ENCODE data around the gene DIPK2B.

Gene DIPK2B

GRCh38 chrX:45154462-45154861, 46.2 kb downstream of the DIPK2B start:
- DNase-seq = no peak

DNA sequence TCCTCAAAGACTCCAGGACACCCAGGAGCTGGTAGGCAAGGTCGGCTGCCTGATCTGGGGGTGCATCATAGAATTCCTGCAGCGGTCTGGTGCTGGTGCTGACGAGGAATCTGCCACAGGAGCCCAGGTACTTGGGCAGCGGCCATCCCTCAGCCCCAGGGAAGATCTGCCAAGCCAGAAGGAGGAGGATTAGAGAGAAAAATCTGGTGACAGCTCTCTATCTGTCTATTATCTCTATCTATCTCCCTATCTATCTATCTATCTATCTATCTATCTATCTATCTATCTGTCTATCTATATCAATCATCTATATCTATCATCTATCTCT, 46.7 kb downstream of the DIPK2B start:
- DNase-seq = no peak
